Heart right ventricle (tissue), 16 donors: ENCODE measurements around the gene CACNA2D1. TPM values are rescaled to one million over a fixed set of nuclear protein-coding genes. Genes with fewer than 3 reads are reported as not detected.
A peak's percentile ranks its signal among the peaks of the same experiment; 100 is the strongest.

Experiments
- ATAC-seq, 8 donors: fragments of 200-7000 bp; cut with Tn5 transposase; one replicate each; pipeline ENCODE4 v1.9.1; 2020; ENCODE audit warnings: mild to moderate bottlenecking in 8 of 8, moderate library complexity in 8 of 8, moderate number of reproducible peaks in 1 of 8
- DNase-seq, 2 donors: peaks; one replicate each; pipeline ENCODE4 v3.0.0-alpha.2; 2020
- H3K27ac ChIP-seq, 10 donors: fragments of 200-600 bp; sonication (generic) in 2 of 10; one replicate each; pipeline versions ENCODE4 v1.5.0 to v1.8.0; 2020 to 2022; ENCODE audit warnings: mild to moderate bottlenecking in 3 of 10
- H3K27me3 ChIP-seq, 7 donors: fragments of 200-600 bp; one replicate each; pipeline ENCODE4 v1.8.0; 2021 to 2022; ENCODE audit warnings: mild to moderate bottlenecking in 2 of 7
- H3K36me3 ChIP-seq, 9 donors: fragments of 200-600 bp; sonication (generic) in 1 of 9; one replicate each; pipeline versions ENCODE4 v1.5.0 to v1.8.0; 2020 to 2022; ENCODE audit warnings: mild to moderate bottlenecking in 2 of 9
- H3K4me1 ChIP-seq, 9 donors: fragments of 200-600 bp; sonication (generic) in 1 of 9; one replicate each; pipeline versions ENCODE4 v1.5.0 to v1.8.0; 2020 to 2022; ENCODE audit warnings: mild to moderate bottlenecking in 4 of 9
- H3K4me3 ChIP-seq, 10 donors: fragments of 200-600 bp; sonication (generic) in 2 of 10; one replicate each; pipeline versions ENCODE4 v1.5.0 to v1.8.0; 2020 to 2022; ENCODE audit warnings: mild to moderate bottlenecking in 7 of 10, moderate library complexity in 2 of 10
- H3K9me3 ChIP-seq, 11 donors: fragments of 200-600 bp in 10 of 11; sonication (generic) in 2 of 11; one replicate each; pipeline versions ENCODE4 v1.5.0 to v1.8.0; 2013 to 2022; ENCODE audit warnings: mild to moderate bottlenecking in 2 of 11, control low read depth in 1 of 11, moderate library complexity in 1 of 11
- CTCF ChIP-seq, 9 donors: fragments of 200-600 bp; sonication (generic) in 2 of 9; IDR thresholded peaks; one replicate each; pipeline versions ENCODE4 v1.5.0 to v1.8.0; 2021 to 2022; ENCODE audit warnings: antibody characterized with exemption in 9 of 9, mild to moderate bottlenecking in 5 of 9, moderate library complexity in 1 of 9
- WGBS, 2 donors: extraction: QIAGEN DNeasy Blood & Tissue Kit; methylation state at CpG; one replicate each; pipeline ENCODE4 v1.1.7; 2013; ENCODE audit warnings: inconsistent platforms in 1 of 2; 5-methylcytosine and 5-hydroxymethylcytosine counted together
- intact Hi-C, 10 donors: fragments of 100-400 bp; cut with DNase I; formaldehyde crosslinking; loops; one replicate each; pipeline versions ENCODE4 v1.11.1 to v1.14.2; 2022
- polyA plus RNA-seq, 2 donors: library from polyadenylated mRNA; stranded (reverse); fragments of 200-250 nt; gene quantifications; one replicate each; pipeline ENCODE4 v1.2.3, GENCODE V29; 2013
- total RNA-seq, 10 donors: library from RNA; stranded (reverse); fragmentation: NEBNext Ultra II Directional in 3 of 10; extraction: Animal tissue kit (Norgen Biotek cat#: 25700) in 3 of 10; gene quantifications; one replicate each; pipeline versions ENCODE4 v1.2.1 to v1.2.4, GENCODE V29; 2021 to 2023
- donor health status: Arrhythmogenic right ventricular cardiomyopathy.
- donor health status: ischemic (EF 13 %, LVEDD 7.1; RV severe dilation, severe dysfunction).
- donor health status: healthy with polysubstance abuse.
- donor health status: DM: no; HTN: yes; CAD: no.
- donor health status: DM: no; HTN: no; CAD: no.
- donor health status: ischemic (EF 25% LVEDD 6.9; RV normal size, moderate dysfunction).
- donor health status: ischemic (EF 25% LVEDD 5.7; RV mildly dilated, moderate dysfunction).
- donor health status: healthy.
- donor health status: DM: yes; HTN: yes; CAD: no.
- donor health status: Ischemic cardiomyopathy.
- donor health status: ischemic (EF 35%, LVEDD 5.7; RV mildly dilated, moderate dysfunction).
- donor health status: nonischemic (EF 11% LVEDD 7.7; RV severe dilation, severe dysfunction).
- donor health status: DM: yes; HTN: yes; CAD: no.
- donor health status: PGD.
- donor health status: ischemic (EF 29% LVEDD 5.4; RV normal size, mild dysfunction).
- donor health status: nonischemic (EF 23%, LVEDD 6.1; RV moderate dilation, normal function).

CACNA2D1 gene
- total and polyA plus RNA-seq, 12 donors = 7.0 to 131 (median 69.3) TPM

- DNase-seq (no peak), ATAC-seq (no peak)
- peaks cover 0 to 10% (median 0%) of the 10 kb centered on the region in 7 donors for H3K27me3 ChIP-seq
- TF ChIP-seq CTCF (IDR thresholded peaks at IDR 0.05) = no peak
- intact Hi-C loops = loop anchor here in 6 of 10 donors (5.0 to 10.0 kb wide), 6 partner anchors 105 to 275 kb away; no protein-coding TSS in a partner anchor
- H3K4me1 ChIP-seq = no peaks in the 10 kb centered on the region
- H3K27ac ChIP-seq = no peak overlapping the region
- H3K4me3 ChIP-seq = no peak overlapping the region
- H3K36me3 ChIP-seq = no peaks in the 10 kb centered on the region
- no peaks in the 10 kb centered on the region for H3K9me3 ChIP-seq
- 89 to 90% methylated on average over 2 of the region's 2 CpGs for WGBS, 2 donors
Measured at GRCh38 chr7:82449910-82450309, 6.3 kb upstream of the CACNA2D1 start.

GRCh38 chr7:82446897-82447296 lies 3.3 kb upstream of the CACNA2D1 start:
- Histone ChIP-seq H3K27me3 (peaks cover 0 to 41% (median 3%) of the 10 kb centered on the region in 7 donors), H3K4me3 (no peak overlapping the region), H3K4me1 (peaks cover 0 to 10% (median 3%) of the 10 kb centered on the region in 9 donors), H3K36me3 (no peaks in the 10 kb centered on the region), H3K9me3 (no peaks in the 10 kb centered on the region), H3K27ac (no peak overlapping the region)
- intact Hi-C loops = loop anchor here in 5 of 10 donors (5.0 to 10.0 kb wide), 4 partner anchors 102 to 272 kb away; no protein-coding TSS in a partner anchor
- DNase-seq (no peak), ATAC-seq (no peak)
- TF ChIP-seq CTCF (IDR thresholded peaks at IDR 0.05) = no peak

- Histone ChIP-seq H3K4me1 (peaks cover 0 to 26% (median 13%) of the 10 kb centered on the region in 9 donors), H3K4me3 (no peak overlapping the region), H3K27me3 (peaks cover 0 to 51% (median 3%) of the 10 kb centered on the region in 7 donors), H3K36me3 (no peaks in the 10 kb centered on the region), H3K27ac (no peak overlapping the region), H3K9me3 (no peaks in the 10 kb centered on the region)
- intact Hi-C loops = loop anchor here in 5 of 10 donors (5.0 to 10.0 kb wide), 4 partner anchors 100 to 270 kb away; no protein-coding TSS in a partner anchor
- TF ChIP-seq CTCF (IDR thresholded peaks at IDR 0.05) = no peak
- ATAC-seq = no peak
- WGBS, 2 donors = 97 to 98% methylated on average over 3 of the region's 3 CpGs
- no peak for DNase-seq
Measured at GRCh38 chr7:82445271-82445670, 1.7 kb upstream of the CACNA2D1 start.

GRCh38 chr7:82444220-82444909 lies 788 bp upstream of the CACNA2D1 start:
- H3K9me3 ChIP-seq = no peaks in the 10 kb centered on the region
- TF ChIP-seq CTCF (IDR thresholded peaks at IDR 0.05) = peak in 3 of 9 donors; percentile 29 to 42 (median 40)
- no peaks in the 10 kb centered on the region for H3K36me3 ChIP-seq
- peak overlapping the region; percentile 86 to 97 (median 92) for H3K27ac ChIP-seq
- ATAC-seq (peak in 1 of 8 donors; percentile 5), DNase-seq (no peak)
- intact Hi-C loops = loop anchor here in 6 of 10 donors (5.0 to 10.0 kb wide), 5 partner anchors 100 to 270 kb away; no protein-coding TSS in a partner anchor
- peaks cover 0 to 51% (median 3%) of the 10 kb centered on the region in 7 donors for H3K27me3 ChIP-seq
- peaks cover 0 to 33% (median 15%) of the 10 kb centered on the region in 9 donors for H3K4me1 ChIP-seq
- peak overlapping the region; percentile 36 to 77 (median 70) for H3K4me3 ChIP-seq
- 21 to 24% methylated on average over 22 of the region's 22 CpGs for WGBS, 2 donors
